NCI-H187 treated with DMSO at 0.1 percent for 48 hours (cell line): ENCODE data around the gene IGSF21.
"Not testable (repeated sequence)": the region's sequence is repeated elsewhere in the genome, so short reads cannot be mapped to it uniquely, and the experiment has no call there.

Experiments
- DNase-seq: peaks from one replicate; lab custom pipeline; 2025; lab: John Stamatoyannopoulos, UW

IGSF21 gene

DNA sequence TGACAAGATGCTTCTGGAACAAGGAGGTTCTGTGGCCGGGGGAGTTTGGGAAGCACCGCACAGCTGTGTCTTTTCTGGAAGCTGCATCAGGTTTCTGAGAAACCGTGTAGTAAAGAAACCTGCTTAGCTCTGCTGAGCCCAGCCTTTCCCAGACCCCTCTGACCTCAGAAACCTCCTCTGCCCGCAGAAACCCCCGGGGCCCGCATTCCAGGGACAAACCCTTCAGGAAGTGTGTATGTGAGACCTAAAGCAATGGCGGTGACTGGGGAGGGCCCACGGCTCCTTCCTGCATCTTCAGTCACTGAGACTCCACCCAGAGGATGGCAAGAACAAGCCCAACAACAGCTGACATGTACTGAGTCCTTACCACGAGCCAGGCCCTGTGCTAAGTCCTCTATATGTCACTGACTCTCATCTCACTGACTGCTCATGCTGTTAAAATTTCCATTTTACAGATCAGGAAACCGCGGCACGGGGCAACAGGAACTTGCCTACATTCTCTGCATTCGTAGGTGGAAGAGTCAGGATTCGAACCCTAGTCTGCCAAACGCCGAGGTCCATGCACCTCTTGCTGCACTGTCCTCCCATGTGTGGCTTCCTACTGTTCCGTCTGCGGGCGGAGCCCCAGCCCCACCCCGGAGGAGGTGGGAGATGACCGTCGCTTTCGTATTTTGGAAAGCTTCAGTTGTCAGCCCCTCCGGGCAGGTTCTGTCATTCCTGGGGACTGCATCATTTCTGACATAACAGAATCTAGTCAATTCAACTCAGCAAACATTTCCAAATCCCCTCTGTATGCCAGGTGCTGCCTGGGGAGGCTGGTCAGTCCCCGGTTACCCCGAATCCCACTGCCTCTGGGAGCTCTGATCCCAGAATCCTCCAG lies 299.8 kb downstream of the IGSF21 start:
- no peak for DNase-seq

DNA sequence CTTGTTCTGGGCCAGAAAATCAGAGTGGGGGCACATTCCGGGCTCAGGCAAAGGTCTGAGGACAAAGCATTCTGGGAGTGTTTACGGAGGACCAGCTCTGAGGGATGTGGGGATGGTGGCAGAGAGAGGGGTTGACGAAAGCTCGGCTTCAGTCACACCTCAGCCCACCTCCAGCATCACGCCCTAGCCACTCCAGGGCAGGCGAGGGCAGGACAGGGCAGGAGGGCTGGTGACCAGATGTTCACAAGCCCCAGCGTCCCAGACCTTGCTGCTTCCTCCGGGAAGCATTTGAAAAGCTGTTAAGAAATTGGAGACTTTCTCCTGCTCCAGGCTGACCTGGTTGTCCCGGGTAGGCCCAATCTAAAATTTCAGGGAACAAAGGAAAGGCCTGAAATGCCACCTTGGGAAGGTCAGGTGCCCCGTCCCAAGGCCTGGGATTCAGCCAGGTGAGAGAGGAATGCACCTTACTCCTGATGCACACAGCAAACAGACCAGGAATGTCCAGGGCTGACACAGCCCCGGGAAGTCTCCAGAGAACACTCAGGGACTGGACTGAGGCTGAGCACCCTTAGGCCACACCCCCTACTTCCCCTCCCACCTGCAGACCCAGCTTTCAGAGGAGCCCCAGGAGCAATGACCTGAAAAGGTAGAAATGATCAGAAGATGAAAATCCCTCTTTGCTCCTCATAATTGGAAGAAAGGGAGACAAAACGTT lies 301.2 kb downstream of the IGSF21 start:
- no peak for DNase-seq

DNA sequence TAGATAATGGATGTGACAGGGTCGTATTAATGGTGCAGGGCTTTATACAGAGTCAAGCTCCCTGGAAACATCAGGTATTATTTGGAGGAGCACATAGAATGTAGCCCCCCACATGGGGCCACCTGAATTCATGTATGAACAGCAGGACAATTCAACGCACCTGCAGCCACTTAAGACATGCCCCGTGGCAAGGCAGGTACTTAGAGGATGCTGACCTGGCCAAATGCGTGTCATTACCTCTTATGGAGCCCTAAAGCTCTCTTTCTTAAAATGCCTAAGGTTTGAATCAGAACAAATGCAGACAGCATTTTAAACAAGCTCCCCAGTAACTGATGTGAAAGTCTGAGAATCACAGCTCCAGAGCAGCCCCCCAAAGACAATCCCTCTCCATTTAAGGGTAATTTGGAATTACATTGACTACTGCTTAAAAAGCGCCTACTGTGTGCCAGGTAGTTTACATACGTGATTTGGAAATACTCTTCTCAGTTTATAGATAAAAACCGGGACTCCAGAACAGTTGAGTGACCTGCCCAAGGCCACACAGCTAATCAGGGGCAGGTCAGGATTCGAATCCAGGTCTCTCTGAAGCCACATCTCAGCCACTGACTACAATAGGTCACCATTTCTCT lies 302.1 kb downstream of the IGSF21 start:
- no peak for DNase-seq

DNA sequence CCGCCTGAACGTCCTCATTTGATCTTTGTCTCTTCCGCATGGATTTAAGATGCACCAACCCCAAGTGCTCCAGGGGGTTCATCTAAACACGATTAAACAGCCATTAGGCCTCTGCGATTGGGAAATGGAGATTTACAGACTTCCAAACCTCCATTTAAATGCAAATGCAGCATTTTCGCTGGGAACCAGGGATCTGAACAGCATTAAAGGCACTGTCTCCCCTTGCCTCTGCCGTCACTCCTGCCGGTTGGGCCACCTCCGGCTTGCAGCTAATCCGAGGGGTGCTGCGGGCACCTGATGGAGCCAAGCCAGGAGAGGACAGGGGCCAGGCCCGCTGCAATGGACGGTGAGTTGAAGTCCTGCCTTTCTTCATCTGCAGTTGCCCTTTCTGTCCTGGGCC lies 302.8 kb downstream of the IGSF21 start:
- no peak for DNase-seq

DNA sequence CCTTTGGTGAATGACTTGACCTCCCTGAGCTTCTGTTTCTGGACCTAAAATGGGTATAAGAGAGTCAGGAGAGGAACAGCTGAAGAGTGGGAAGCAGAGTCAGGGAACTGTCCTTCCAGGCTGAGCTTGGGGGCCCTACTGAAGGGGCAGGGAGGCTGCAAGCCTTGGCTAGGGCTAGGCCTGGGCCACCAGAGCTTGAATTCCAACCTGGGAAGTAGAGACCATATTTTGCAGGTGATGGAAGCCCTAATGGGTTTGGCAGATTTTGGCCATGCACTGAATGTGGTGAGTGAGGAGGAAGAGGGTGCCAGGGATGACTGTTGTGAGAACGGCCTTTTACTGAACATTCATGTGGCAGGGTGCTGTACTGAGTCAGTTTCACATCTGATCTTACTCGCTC lies 303.7 kb downstream of the IGSF21 start:
- no peak for DNase-seq

DNA sequence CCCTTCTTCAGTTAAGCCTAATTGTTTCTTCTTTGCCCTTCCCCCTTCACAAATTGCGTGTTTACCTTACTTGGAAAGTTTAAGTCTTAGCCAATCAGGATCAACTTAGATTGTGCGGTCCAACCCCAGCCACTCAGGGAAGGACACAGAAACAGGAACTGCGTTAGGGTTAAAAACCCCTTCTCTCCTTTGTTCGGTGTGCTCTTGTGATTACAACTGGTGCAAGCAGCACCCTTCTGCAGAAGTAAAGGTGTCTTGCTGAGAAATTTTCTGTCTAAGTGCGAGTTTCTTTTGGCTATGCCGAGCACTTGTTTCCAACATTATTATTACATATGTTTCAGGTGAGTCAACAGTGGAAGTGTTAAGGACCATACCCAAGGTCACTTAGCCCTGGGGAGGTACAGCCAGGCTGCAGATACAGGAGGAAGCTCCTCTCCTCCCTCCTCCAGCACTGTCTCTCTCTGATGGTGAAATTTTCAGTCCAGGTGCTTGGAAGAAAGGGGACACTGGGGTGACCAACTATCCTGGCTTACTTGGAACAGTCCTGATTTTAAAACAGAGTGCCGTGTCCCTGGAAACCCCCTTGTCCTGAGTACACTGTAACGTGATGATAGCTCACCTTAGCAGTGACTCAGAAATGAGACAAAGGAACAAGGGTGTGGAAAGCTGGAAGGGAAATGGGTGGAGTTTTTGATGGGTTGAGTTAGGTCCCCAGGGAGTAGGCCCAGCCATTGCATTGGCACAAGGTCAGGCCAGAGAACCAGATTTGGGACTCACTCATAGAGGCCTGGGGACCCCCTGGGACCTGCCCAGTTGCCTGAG lies 304.4 kb downstream of the IGSF21 start:
- no peak for DNase-seq

DNA sequence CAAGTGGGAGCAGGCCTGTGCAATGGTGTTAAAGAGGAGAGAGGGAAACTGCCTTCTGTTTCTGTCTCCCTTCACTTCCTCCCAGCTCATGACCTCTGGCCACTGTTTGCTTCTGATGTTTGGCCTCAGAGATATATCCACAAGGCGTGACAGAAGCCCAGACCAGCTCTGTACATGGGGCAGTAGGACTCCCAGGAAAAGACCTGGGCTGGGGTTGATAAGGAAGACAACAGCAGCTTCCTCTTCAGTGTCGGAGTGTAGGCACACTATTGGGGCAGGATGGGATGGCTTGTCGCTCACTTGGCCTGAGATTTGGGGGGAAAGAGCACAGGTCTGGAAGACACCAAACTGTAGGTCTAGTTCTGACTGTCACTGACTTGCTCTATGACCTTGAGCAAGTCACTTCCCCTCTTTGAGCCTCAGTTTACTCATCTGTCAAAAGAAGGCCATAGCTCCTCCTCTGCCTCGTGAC lies 305.3 kb downstream of the IGSF21 start:
- DNase-seq = no peak

DNA sequence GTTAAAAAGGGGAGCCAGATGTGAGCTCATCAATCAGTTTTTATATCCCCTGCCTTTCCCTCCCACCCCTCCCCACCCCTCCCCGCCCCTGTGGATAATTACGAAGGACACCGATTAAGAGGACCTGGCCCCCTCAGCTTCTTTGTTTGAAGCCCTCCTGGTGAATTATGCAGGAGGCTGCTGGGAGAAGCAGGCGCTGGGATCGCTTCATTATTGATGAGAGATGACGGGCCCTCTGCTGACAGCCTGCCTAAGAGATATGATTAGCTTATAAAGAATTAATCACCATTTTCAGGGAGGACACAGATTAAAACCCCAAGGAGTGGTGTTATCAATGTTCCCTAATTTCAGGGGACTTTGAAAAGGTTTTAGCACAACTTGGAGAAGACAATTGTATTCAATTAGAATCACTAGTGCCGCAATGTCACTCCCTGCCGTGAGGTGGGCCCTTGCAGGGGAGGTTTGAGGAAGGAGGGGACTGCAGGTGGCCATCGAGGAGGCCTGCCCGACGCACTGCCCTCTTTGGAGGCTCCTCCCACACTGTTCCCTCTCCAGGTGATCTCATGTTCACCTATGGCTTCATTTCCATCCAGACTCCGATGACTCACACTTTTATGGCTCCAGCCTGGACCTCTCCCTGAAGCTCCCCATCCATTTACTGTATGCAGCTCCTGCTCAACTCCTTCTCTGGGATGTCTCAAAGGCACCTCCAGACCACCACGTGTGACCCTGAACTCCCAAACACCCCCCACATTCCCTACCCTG lies 306.1 kb downstream of the IGSF21 start:
- DNase-seq = no peak

DNA sequence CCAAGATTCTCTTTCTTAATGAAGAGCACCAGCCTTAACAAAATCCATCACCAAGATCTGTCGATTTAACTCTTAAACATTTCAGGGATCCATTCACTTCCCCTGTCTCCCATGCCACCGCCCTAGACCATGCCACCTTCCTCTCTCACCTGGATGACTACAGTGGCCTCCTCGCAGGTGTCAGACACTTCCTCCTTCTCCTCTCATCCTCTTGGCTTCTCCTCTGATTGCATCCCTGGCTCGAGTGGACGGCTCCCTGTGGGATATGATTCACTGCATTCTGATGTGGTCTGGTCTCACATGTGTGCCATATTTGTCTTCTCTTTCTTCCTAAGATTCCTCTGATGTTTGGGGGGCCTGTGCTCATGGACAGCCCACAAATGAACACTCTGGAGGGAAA lies 306.7 kb downstream of the IGSF21 start:
- no peak for DNase-seq

DNA sequence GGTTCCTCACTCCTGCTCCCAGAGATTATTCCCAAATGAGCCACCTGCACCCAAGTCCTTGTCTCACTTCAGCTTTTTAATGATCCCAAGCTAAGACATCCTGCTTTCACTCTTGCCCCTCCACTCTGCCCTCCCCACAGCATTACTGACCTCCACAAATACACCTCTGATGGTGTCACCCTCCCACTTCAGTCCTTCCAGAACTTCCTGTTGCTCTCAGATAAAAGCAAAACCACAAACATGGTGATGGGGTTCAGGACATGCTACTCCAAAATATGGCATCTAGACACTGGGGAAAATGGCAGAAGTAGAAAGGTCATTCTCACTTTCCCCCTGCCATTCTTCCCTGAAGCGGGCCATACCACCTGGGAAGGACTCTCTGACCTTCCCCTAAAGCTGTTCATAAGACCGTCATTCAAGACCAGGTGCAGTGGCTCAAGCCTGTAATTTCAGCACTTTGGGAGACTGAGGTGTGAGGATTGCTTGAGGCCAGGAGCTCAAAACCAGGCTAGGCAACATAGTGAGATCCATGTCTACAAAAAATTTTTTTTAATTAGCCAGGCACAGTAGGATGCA lies 307.4 kb downstream of the IGSF21 start:
- no peak for DNase-seq

DNA sequence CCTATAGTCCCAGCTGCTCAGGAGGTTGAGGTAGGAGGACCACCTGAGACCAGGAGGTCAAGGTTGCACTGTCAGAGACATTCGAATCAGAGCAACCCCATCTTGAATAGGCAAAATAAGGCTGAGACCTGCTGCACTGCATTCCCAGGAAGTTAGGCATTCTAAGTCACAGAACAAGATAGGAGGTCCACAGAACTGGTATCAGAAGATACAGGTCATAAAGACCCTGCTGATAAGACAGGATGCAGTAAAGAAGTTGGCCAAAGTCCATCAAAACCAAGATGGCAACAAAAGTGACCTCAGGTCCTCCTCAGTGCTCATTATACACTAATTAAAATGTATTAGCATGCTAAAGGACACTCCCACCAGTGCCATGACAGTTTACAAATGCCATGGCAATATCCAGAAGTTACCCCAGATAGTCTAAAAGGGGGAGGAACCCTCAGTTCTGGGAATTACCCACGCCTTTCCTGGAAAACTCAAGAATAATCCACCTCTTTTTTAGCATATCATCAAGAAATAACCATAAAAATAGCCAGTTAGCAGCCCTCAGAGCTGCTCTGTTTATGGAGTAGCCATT lies 307.9 kb downstream of the IGSF21 start:
- no peak for DNase-seq

DNA sequence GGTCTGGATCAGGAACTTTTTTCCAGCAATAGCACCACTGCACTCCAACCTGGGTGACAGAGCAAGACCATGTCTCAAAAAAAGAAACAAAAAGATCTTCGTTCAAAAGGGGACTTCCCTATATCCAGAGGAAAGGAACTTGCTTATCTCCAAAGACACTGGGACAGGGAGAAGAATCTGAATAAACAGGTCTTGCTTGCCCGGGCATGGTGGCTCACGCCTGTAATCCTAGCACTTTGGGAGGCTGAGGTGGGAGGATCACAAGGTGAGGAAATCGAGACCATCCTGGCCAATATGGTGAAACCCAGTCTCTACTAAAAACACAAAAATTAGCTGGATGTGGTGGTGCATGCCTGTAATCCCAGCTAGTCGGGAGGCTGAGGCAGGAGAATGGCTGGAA lies 308.5 kb downstream of the IGSF21 start:
- not testable (repeated sequence) for DNase-seq

DNA sequence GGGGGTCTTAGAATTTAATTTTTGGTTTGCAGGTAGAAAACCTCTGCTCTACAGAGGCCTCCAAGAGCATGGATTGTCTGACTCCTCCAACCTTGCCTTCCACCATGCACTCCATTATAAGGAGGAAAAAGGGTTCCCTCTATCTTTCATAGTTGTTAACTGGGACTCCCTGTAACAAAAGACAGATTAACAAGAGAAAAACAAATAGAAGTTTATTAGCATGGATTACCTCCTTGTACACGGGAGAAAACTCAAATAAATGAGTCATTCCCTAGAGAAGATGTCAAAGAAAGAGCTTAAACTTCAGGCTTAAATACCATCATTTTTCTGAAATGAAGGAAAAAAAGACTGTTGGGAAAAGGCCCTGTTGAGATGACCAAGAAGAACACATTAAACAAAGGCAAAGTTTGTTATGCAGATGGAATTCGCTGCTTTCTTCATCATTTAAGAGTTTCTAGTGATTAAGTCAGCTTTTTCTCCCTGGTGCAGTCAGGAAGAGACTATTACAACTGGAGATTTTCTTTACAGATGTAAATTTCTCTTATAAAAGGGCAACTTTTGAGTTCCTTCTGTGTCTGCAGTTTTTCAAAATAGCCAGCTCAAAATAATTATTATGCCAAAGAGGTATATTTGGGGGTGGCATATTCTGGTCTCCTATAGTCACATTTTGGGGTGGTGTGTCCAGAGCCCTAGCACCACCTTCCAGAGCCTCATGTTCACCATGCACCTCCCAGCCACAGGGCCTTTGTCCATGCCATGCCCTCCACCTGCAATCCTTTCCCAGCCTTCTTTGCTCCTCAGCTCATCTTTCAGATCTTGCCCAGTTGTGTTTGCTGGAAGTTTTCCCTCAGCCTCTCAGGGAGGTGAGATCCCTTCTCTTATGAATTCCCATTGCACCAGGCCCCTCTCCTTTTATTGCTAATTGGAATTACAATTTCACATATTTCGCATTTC lies 310.0 kb downstream of the IGSF21 start:
- no peak for DNase-seq

DNA sequence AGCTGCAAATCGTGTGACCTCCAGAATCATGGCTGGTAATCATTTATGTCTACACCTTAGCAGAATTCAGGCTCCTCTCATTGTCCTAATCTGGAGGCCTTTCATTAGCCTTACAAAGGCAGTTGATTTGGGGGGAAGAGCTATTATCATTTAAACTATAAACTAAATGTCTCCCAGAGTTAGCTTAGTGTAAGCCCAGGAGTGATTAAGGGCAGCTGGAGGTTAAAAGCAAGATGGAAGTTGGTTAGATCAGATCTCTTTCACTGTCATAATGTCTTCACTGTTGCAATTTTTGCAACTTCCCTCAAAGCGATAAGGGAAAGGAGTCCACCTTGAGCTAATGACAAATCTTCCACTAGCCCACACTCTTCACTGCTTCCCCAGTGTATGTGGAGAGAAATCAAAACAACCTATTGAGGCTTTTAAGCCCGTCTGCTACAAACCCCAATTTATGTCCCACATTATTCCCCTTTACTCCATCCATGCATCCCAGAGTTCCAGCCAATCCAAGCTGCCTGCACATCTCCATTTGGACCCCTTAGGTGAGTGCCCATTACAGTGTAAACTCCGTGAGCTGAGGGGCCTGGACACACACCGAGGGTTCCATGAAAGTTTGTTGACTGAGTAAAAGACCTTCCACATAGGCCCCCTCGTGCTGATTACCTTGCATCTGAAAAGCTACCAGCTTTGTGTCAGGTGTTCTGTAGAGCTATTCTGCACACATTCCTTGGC lies 311.7 kb downstream of the IGSF21 start:
- no peak for DNase-seq

DNA sequence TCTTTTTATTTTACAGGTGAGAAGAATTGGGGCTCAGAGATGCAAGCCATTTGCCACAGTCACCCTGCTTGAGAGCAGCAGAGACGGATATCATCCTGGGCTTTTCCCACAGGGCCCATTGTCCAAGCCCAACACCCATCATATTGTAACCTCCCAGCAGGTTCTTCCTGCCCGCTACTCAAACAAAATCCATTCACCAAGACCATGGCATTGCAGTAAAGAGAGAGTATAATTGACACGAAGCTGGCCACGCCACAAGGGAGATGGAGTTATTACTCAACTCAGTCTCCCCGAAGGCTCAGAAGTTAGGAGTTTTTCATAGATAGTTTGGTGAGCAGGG lies 312.2 kb downstream of the IGSF21 start:
- no peak for DNase-seq

DNA sequence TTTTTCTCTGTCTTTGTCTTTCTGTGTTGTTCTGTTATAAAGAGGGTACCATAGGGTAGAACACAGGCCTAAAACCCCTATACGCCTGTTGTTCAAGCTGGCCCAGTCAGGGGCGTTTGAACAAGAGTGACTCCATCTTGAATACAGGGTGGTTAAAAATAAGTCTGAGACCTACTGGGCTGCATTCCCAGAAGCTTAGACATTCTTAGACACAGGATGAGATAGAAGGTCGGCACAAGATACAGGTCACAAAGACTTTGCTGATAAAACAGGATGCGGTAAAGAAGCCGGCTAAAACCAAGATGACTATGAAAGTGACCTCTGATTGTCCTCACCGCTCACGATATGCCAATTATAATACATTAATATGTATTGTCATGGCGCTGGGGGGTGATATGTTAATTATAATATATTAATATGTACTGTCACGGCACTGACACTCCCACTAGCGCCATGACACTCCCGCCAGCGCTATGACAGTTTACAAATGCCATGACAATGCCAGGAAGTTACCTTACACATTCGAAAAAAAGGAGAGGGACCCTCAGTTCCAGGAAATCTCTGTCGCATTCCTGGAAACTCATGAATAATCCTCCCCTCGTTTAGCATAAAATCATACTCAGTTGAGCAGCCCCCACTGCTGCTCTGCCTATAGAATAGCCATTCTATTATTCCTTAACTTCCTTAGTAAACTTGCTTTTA lies 314.6 kb downstream of the IGSF21 start:
- no peak for DNase-seq

DNA sequence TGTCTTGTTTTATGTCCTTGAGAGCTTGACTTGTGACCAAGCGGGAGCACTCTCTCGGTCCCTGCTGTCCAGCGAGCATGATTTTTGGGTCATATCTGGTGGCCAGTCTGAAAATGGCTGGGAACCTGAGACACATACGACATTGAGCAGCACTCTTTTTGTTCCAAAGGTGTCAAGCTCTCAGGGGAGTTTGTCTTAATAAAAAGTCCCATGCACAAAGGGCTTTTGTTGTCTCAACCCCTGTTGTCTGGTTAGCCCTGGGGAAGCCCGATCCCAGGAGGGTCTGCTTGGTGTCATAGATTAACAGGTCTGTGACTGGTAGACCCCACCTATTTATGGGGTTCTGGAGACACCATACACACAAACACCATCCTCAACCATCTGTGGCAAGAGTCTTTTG lies 315.4 kb downstream of the IGSF21 start:
- DNase-seq = no peak

DNA sequence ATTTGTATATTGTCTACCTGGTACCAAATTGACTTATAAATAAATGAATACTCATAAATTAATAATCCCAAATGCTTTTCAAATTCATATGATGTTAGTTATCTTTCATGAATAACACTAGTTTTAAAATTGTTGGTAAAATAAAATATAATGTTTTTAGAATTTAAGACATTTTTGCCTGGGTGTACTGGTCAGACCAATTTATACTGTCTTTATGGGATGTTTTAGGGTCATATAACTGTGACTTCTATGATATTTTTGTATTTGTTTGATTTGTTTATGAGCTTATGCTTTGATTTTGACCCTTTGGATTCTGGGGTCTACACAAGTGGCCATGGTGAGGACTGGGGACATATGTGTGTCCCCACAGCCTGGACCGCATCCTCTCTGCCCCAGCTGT lies 319.0 kb downstream of the IGSF21 start:
- DNase-seq = no peak
